DOHH2 (cell line): ENCODE data around the gene LENG9.

ENCODE experiments used
- H3F3A ChIP-seq: fragments of 200-600 bp; sonication (generic), shearing (Covaris generic); 2 replicates; pipeline ENCODE4 v1.6.0; 2016; ENCODE audit warnings: antibody characterized with exemption, mild to moderate bottlenecking; ENCODE audit not compliant: control insufficient read depth, insufficient read depth
- H3K27ac ChIP-seq: fragments of 200-600 bp; sonication (generic); 2 replicates; pipeline ENCODE4 v1.5.1; 2014; ENCODE audit warnings: low read depth, mild to moderate bottlenecking, low read length, moderate library complexity
- H3K27me3 ChIP-seq: fragments of 200-600 bp; sonication (generic); 2 replicates; pipeline ENCODE4 v1.6.1; 2014; ENCODE audit warnings: mild to moderate bottlenecking, low read length, mixed read lengths; ENCODE audit not compliant: control insufficient read depth
- H3K36me3 ChIP-seq: fragments of 200-600 bp; sonication (generic); 2 replicates; pipeline ENCODE4 v1.6.1; 2014; ENCODE audit warnings: mild to moderate bottlenecking, low read length, moderate library complexity, mixed read lengths; ENCODE audit not compliant: control insufficient read depth
- H3K4me1 ChIP-seq: fragments of 200-600 bp; sonication (generic); 2 replicates; pipeline ENCODE4 v1.6.1; 2014; ENCODE audit warnings: mild to moderate bottlenecking, low read length, mixed read lengths; ENCODE audit not compliant: control insufficient read depth
- H3K4me2 ChIP-seq: fragments of 200-600 bp; sonication (generic); 2 replicates; pipeline ENCODE4 v1.6.0; 2014; ENCODE audit warnings: mild to moderate bottlenecking, low read length, moderate library complexity
- H3K4me3 ChIP-seq: fragments of 200-600 bp; sonication (generic); 2 replicates; pipeline ENCODE4 v1.5.1; 2014; ENCODE audit warnings: mild to moderate bottlenecking, low read length, mixed read lengths
- H3K79me2 ChIP-seq: fragments of 200-600 bp; sonication (generic); 2 replicates; pipeline ENCODE4 v1.6.1; 2014; ENCODE audit warnings: mild to moderate bottlenecking, low read length, mixed read lengths; ENCODE audit not compliant: control insufficient read depth
- H3K9me2 ChIP-seq: fragments of 200-600 bp; sonication (generic); replicated peaks from 2 replicates; pipeline ENCODE4 v1.6.1; 2014; ENCODE audit warnings: mild to moderate bottlenecking, low read length, mixed read lengths; ENCODE audit not compliant: control insufficient read depth
- H3K9me3 ChIP-seq: fragments of 200-600 bp; sonication (generic); 2 replicates; pipeline ENCODE4 v1.6.1; 2014; ENCODE audit warnings: antibody characterized with exemption, low read length, mixed read lengths; ENCODE audit not compliant: control insufficient read depth, insufficient read depth
- H4K20me1 ChIP-seq: fragments of 200-600 bp; sonication (generic); 2 replicates; pipeline ENCODE4 v1.6.0; 2014; ENCODE audit warnings: low read depth, mild to moderate bottlenecking, antibody characterized with exemption, low read length, moderate library complexity; ENCODE audit not compliant: control insufficient read depth, insufficient read depth
- EZH2phosphoT487 ChIP-seq: fragments of 200-600 bp; sonication (generic); IDR thresholded peaks from 2 replicates; pipeline ENCODE4 v1.6.1; 2017; ENCODE audit warnings: borderline replicate concordance, mild to moderate bottlenecking, antibody characterized with exemption, low read length, moderate library complexity, mixed read lengths
- TF ChIP-seq, protein P1 (sequence below): fragments of 200-600 bp; sonication (generic); IDR thresholded peaks from one replicate; pipeline ENCODE4 v1.5.1; 2014; ENCODE audit warnings: antibody characterized with exemption, mild to moderate bottlenecking, low read depth, low read length; ENCODE audit not compliant: poor library complexity, severe bottlenecking

LENG9 gene

DNA sequence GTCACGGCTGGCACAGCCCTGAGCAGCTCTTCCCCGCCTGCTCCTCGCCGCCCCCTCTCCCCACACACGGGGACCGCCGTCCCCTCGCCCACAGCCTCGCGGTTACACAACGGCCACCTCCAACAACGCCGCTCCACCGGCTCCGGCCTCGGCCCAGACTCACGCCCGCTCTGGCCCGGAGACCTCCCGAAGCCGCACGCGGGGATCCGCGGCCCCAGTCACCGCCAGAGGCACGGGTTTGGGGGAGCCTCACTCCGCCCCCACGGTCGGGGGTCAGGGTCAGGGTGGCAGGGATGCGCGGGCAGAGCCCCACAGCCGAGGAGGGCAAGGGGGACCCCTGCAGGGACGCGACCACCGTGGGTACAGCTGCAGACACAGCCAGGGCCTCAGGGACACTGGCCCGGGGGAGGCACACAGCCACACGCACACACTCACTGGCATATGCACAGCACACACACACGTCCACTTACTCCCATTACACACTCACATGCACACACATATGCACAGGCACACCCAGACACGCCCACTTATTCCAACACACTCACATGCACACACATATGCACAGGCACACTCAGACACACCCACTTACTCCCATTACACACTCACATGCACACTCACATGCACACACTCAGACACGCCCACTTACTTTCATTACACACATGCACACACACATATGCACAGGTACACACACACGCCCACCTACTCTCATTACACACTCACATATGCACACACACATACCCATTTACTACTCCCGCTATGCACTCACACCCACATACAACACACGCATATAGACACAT, 46.7 kb downstream of the LENG9 start:
- no peaks in the 10 kb centered on the region for H3K4me1 ChIP-seq
- no peak overlapping the region for H3K4me3 ChIP-seq
- no peak overlapping the region for H3K4me2 ChIP-seq

DNA sequence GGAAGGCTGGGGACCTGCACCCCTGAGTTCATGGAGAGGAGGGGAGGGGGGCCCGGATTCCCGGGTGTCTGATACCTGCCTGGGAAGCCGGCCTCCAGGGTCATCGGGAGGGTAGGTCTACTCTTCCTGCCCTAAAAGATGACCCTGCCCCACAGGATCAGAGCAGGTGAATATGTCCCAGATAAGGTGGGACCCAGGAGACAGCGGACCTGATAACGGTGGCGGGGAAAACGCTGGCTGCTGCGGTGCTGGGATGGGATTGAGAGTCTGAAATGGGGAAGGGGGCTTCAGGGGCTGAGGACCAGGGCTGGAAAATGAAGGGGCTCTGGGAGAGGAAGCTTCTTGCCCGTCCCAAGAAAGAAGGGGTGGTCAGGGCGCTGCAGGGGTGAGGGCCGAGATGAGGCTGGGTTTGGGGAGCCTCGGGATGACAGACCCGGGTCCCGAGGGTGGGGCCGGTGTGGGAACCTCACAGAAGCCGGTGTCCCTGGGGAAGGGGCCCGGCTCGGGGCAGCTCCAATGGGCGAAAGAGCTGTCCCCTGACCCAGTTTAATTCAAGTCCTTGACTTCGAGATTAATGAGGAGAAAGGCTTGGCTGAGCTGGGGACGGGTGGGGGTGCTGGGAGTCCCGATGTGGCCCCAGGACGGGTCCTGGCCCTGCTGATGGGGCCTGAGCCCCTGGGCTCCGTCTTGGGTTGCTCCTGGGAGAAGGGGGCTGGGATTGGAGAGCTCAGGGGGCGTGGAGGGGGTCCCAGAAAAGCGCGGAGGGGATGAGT, 47.5 kb downstream of the LENG9 start:
- H3K4me2 ChIP-seq: no peak overlapping the region

More for the DNA sequence above, 46.7 kb downstream of the LENG9 start:
- Histone ChIP-seq H3K79me2 (no peaks in the 10 kb centered on the region), H3K27ac (no peak overlapping the region), H4K20me1 (no peaks in the 10 kb centered on the region), H3F3A (no peaks in the 10 kb centered on the region), H3K36me3 (no peaks in the 10 kb centered on the region), H3K27me3 (0 out of 2 replicates have a peak, but pooled peaks cover 2% of the 10 kb centered on the region), H3K9me3 (peaks cover 4% of the 10 kb centered on the region; the same call in 1 of the 2 replicates), H3K9me2 (no peaks in the 10 kb centered on the region)
- no peak for TF ChIP-seq EZH2phosphoT487
- TF ChIP-seq, protein P1, sequence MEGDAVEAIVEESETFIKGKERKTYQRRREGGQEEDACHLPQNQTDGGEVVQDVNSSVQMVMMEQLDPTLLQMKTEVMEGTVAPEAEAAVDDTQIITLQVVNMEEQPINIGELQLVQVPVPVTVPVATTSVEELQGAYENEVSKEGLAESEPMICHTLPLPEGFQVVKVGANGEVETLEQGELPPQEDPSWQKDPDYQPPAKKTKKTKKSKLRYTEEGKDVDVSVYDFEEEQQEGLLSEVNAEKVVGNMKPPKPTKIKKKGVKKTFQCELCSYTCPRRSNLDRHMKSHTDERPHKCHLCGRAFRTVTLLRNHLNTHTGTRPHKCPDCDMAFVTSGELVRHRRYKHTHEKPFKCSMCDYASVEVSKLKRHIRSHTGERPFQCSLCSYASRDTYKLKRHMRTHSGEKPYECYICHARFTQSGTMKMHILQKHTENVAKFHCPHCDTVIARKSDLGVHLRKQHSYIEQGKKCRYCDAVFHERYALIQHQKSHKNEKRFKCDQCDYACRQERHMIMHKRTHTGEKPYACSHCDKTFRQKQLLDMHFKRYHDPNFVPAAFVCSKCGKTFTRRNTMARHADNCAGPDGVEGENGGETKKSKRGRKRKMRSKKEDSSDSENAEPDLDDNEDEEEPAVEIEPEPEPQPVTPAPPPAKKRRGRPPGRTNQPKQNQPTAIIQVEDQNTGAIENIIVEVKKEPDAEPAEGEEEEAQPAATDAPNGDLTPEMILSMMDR: no peak

DNA sequence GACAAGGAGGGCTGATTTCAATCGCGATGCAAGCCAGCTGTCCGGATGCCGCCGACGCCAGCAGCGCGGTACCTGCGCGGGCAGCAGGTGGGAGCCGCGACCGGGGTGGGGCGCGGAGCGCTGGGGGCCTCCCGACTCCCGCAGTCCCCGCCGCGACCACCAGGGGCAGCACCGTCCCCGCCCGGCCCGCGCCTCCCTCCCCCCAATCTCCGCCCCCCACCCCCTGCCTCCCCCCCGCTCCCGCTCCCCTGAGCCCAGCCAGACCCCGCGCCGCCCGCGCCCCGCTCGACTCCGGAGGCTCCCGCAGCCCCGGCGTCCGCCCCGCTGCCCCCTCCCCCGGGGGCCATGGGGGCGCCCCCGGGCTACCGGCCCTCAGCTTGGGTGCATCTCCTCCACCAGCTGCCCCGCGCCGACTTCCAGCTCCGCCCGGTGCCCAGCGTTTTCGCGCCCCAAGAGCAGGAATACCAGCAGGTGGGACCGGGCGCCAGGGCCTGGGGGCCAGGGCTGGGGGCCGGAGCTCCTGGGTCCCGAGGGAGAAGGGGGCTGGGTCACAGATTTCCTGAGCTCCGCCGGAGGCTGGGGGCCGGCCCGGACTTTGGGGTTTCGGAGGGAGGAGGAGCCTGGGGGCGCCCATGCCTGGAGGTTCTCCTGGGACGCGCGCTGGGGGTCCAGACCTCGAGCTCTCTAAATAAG, 48.2 kb downstream of the LENG9 start, which contains the start of gene TTYH1:
Gene TTYH1, plus strand, starts transcription at position 257 of the 693 bp plus-strand sequence. Its CDS starts 89 bp downstream, at position 346.
- Histone ChIP-seq H4K20me1 (no peaks in the 10 kb centered on the region), H3K27me3 (no peaks in the 10 kb centered on the region), H3K9me3 (peaks cover 4% of the 10 kb centered on the region; the same call in 1 of the 2 replicates), H3K9me2 (no peaks in the 10 kb centered on the region), H3K4me2 (no peak within 1 kb of the TSS), H3F3A (no peaks in the 10 kb centered on the region), H3K36me3 (no peaks in the 10 kb centered on the region), H3K79me2 (no peaks in the 10 kb centered on the region), H3K4me3 (no peak within 1 kb of the TSS), H3K27ac (no peak within 1 kb of the TSS), H3K4me1 (no peaks in the 10 kb centered on the region)
- no peak for TF ChIP-seq EZH2phosphoT487
- TF ChIP-seq, protein P1: no peak

More for the DNA sequence above, 47.5 kb downstream of the LENG9 start:
- H3K4me3 ChIP-seq: no peak overlapping the region
- TF ChIP-seq EZH2phosphoT487: no peak
- TF ChIP-seq, protein P1: no peak
- H3F3A ChIP-seq: no peaks in the 10 kb centered on the region
- no peak overlapping the region for H3K27ac ChIP-seq
- H3K79me2 ChIP-seq: no peaks in the 10 kb centered on the region
- no peaks in the 10 kb centered on the region for H3K9me2 ChIP-seq
- H3K4me1 ChIP-seq: no peaks in the 10 kb centered on the region
- no peaks in the 10 kb centered on the region for H3K27me3 ChIP-seq
- H3K9me3 ChIP-seq: peaks cover 4% of the 10 kb centered on the region; the same call in 1 of the 2 replicates
- H4K20me1 ChIP-seq: no peaks in the 10 kb centered on the region
- H3K36me3 ChIP-seq: no peaks in the 10 kb centered on the region
